Keratinocyte (primary cell): ENCODE measurements around the gene ALX1. TPM values are rescaled to one million over a fixed set of nuclear protein-coding genes. Genes with fewer than 3 reads are reported as not detected.
"Not testable (repeated sequence)": the region's sequence is repeated elsewhere in the genome, so short reads cannot be mapped to it uniquely, and the experiment has no call there.

Source experiments
- DNase-seq: peaks from one replicate; pipeline ENCODE4 v3.0.0-alpha.2; 2011; ENCODE audit warnings: low read depth, missing footprints, low spot score
- FAIRE-seq: peaks from 2 replicates; lab custom pipeline; 2011; peaks lifted over from hg19 to GRCh38; lab: Jason Lieb, UNC
- H2AFZ ChIP-seq: 2 replicates; pipeline ENCODE4 v1.6.0; 2012; ENCODE audit warnings: low read length, control low read depth, inconsistent platforms; ENCODE audit not compliant: control insufficient read depth
- H3K27ac ChIP-seq: 2 replicates; pipeline ENCODE4 v1.5.1; 2011; ENCODE audit warnings: low read length; ENCODE audit not compliant: control insufficient read depth, insufficient read depth
- H3K27me3 ChIP-seq: 3 replicates; pipeline ENCODE4 v1.6.0; 2011; ENCODE audit warnings: low read length; ENCODE audit not compliant: control insufficient read depth, insufficient read depth; ENCODE audit errors: extremely low read depth
- H3K36me3 ChIP-seq, 2 experiments: 2 replicates in 1 of 2; 3 replicates in 1 of 2; pipeline ENCODE4 v1.5.1; 2011; ENCODE audit warnings: low read length in 2 of 2, mild to moderate bottlenecking in 1 of 2; ENCODE audit not compliant: control insufficient read depth in 2 of 2, insufficient read depth in 2 of 2; ENCODE audit errors: extremely low read depth in 1 of 2
- H3K4me1 ChIP-seq: 3 replicates; pipeline ENCODE4 v1.5.1; 2011; ENCODE audit warnings: low read length; ENCODE audit not compliant: control insufficient read depth, insufficient read depth; ENCODE audit errors: extremely low read depth
- H3K4me2 ChIP-seq: 3 replicates; pipeline ENCODE4 v1.6.0; 2011; ENCODE audit warnings: low read depth, low read length; ENCODE audit not compliant: control insufficient read depth, insufficient read depth; ENCODE audit errors: extremely low read depth
- H3K4me3 ChIP-seq, 3 experiments: fragments of 200-600 bp in 1 of 3; sonication (generic) in 1 of 3; 2 replicates in 2 of 3; 3 replicates in 1 of 3; pipeline ENCODE4 v1.5.1; 2011 to 2016; ENCODE audit warnings: low read length in 3 of 3, mild to moderate bottlenecking in 3 of 3, control low read depth in 2 of 3, inconsistent platforms in 1 of 3, low read depth in 1 of 3, mixed read lengths in 1 of 3, mixed run types in 1 of 3, moderate library complexity in 1 of 3; ENCODE audit not compliant: control insufficient read depth in 2 of 3, insufficient read depth in 2 of 3; ENCODE audit errors: extremely low read depth in 1 of 3
- H3K79me2 ChIP-seq: 2 replicates; pipeline ENCODE4 v1.6.0; 2012; ENCODE audit warnings: low read length; ENCODE audit not compliant: control insufficient read depth, insufficient read depth
- H3K9ac ChIP-seq: 3 replicates; pipeline ENCODE4 v1.6.0; 2011; ENCODE audit warnings: low read length; ENCODE audit not compliant: control insufficient read depth, insufficient read depth; ENCODE audit errors: extremely low read depth
- H3K9me1 ChIP-seq: 3 replicates; pipeline ENCODE4 v1.6.0; 2011; ENCODE audit warnings: low read length; ENCODE audit not compliant: control insufficient read depth, insufficient read depth; ENCODE audit errors: extremely low read depth
- H3K9me3 ChIP-seq: 2 replicates; pipeline ENCODE4 v1.5.1; 2012; ENCODE audit warnings: low read depth, low read length; ENCODE audit not compliant: control insufficient read depth
- H4K20me1 ChIP-seq: 3 replicates; pipeline ENCODE4 v1.6.0; 2011; ENCODE audit warnings: low read length; ENCODE audit not compliant: control insufficient read depth, insufficient read depth; ENCODE audit errors: extremely low read depth
- CTCF ChIP-seq, 3 experiments: IDR thresholded peaks in 1 of 3; conservative IDR thresholded peaks in 1 of 3; optimal IDR thresholded peaks in 1 of 3; 2 replicates in 2 of 3; 3 replicates in 1 of 3; pipeline versions ENCODE3 to v1.5.1; 2011; ENCODE audit warnings: low read length in 3 of 3, mild to moderate bottlenecking in 3 of 3, moderate library complexity in 2 of 3, control low read depth in 1 of 3, inconsistent platforms in 1 of 3; ENCODE audit not compliant: insufficient read depth in 2 of 3; ENCODE audit errors: extremely low read depth in 1 of 3
- EZH2 ChIP-seq: IDR thresholded peaks from one replicate; pipeline ENCODE4 v1.6.1; 2012; ENCODE audit warnings: inconsistent platforms, mild to moderate bottlenecking, low read length, moderate library complexity
- dilution Hi-C: fragments of 300-500 bp; cut with MboI; formaldehyde crosslinking; loops from one replicate; pipeline ENCODE4 v1.7.0; 2020; ENCODE audit warnings: low sequenced_read_pairs; ENCODE audit not compliant: extremely low pct_ligation_motif_present
- polyA plus RNA-seq, 5 experiments: library from polyadenylated mRNA; depleted of rRNA in 3 of 5; stranded (reverse) in 3 of 5; stranded (forward) in 1 of 5; unstranded in 1 of 5; fragments of >200 nt; gene quantifications; 1 replicate in 1 of 5; 2 replicates in 3 of 5; 3 replicates in 1 of 5; pipeline versions ENCODE4 v1.2.1 to v1.2.3, GENCODE V29; 2011 to 2012; ENCODE audit warnings: missing spikeins in 2 of 5, low read depth in 1 of 5, low replicate concordance in 1 of 5

ALX1 gene
- polyA plus RNA-seq, 1 donor (not counting 4 experiments of a cell fraction or from before 2014, with no cell fraction given) = not detected

GRCh38 chr12:85310456-85311076 is 30.5 kb downstream of the ALX1 start:
- Histone ChIP-seq H3K4me1 (no peaks in the 10 kb centered on the region), H3K27me3 (peaks cover 9% of the 10 kb centered on the region), H3K36me3 (no peaks in the 10 kb centered on the region), H3K9ac (no peak overlapping the region), H2AFZ (no peak overlapping the region), H3K4me3 (no peak overlapping the region), H3K27ac (no peak overlapping the region), H3K4me2 (no peak overlapping the region), H3K79me2 (no peaks in the 10 kb centered on the region), H4K20me1 (no peaks in the 10 kb centered on the region), H3K9me3 (no peaks in the 10 kb centered on the region), H3K9me1 (no peaks in the 10 kb centered on the region)
- DNase-seq = no peak
- TF ChIP-seq EZH2 = no peak
- TF ChIP-seq CTCF (optimal IDR thresholded peaks at IDR 0.05 in 1 of 3, IDR thresholded peaks at IDR 0.05 in 1 of 3, conservative IDR thresholded peaks at IDR 0.05 in 1 of 3; ENCODE audit: extremely low read depth in 1 of 3, insufficient read depth in 2 of 3, low read length in 3 of 3) = peak in 2 of 3 experiments; percentile 13 to 23
- dilution Hi-C loops = no loop called here
- FAIRE-seq = no peak

- FAIRE-seq, H2AFZ ChIP-seq, H3K4me2 ChIP-seq, H3K27me3 ChIP-seq, H3K9me1 ChIP-seq, H3K9ac ChIP-seq, H3K79me2 ChIP-seq, H3K27ac ChIP-seq, H3K4me1 ChIP-seq, DNase-seq, dilution Hi-C loops, H4K20me1 ChIP-seq, H3K9me3 ChIP-seq, H3K36me3 ChIP-seq, H3K4me3 ChIP-seq: not testable (repeated sequence)
Measured at GRCh38 chr12:85317866-85318636, 38.0 kb downstream of the ALX1 start.
